Stimulated activated CD8-positive, alpha-beta memory T cell treated with anti-CD3 and anti-CD28 coated beads, Interleukin-12 subunit alpha, Interleukin-12 subunit beta, amount 100 ng/mL, for 1 hour (primary cell): ENCODE measurements around the gene KIFC3.
"Not testable (repeated sequence)": the region's sequence is repeated elsewhere in the genome, so short reads cannot be mapped to it uniquely, and the experiment has no call there.

ENCODE experiments used
- DNase-seq: peaks from one replicate; pipeline ENCODE4 v3.0.0-alpha.2; 2020; ENCODE audit warnings: low read depth

The KIFC3 gene

DNA sequence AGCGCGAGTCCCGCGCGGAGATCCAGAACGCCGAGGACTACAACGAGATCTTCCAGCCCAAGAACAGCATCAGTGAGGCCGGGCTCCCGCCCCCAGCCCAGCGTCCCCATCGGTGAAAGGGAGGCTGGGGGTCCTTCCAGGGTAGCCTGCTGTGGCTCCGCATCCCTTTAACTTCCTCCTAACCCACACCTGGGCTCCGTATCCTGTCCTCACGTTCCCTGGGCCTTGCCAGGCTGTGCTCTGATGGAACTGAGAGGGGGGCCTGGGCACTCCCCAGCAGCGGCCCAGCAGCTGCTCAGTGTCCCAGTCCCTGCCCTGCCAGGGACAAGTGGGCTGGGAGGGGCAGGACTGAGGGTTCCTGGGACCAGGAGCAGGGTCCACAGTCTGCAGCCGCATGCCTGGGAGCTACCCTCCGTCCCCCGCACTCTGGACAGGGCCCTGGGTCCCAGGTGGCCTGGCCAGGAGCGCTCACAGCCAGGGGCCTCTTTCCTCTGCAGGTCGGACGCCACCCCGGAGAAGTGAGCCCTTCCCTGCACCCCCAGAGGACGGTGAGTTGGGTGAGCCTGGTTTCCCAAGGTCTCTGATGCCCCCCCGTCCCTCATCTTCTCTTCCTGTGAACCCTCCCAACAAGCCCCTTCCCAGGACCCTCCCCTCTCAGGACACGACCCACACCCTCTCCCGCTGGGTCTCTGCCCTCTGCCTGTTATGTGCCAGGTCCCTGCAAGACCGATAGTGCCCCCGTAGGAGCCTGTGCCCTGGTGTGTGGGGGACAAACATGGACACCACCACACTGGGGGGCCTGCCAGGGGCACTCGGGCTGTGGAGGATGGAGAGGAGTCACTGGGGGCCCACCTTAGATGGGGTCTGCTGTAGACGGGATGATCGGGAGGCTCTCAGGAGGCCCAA lies 48.6 kb downstream of the KIFC3 start:
- DNase-seq: no peak

DNA sequence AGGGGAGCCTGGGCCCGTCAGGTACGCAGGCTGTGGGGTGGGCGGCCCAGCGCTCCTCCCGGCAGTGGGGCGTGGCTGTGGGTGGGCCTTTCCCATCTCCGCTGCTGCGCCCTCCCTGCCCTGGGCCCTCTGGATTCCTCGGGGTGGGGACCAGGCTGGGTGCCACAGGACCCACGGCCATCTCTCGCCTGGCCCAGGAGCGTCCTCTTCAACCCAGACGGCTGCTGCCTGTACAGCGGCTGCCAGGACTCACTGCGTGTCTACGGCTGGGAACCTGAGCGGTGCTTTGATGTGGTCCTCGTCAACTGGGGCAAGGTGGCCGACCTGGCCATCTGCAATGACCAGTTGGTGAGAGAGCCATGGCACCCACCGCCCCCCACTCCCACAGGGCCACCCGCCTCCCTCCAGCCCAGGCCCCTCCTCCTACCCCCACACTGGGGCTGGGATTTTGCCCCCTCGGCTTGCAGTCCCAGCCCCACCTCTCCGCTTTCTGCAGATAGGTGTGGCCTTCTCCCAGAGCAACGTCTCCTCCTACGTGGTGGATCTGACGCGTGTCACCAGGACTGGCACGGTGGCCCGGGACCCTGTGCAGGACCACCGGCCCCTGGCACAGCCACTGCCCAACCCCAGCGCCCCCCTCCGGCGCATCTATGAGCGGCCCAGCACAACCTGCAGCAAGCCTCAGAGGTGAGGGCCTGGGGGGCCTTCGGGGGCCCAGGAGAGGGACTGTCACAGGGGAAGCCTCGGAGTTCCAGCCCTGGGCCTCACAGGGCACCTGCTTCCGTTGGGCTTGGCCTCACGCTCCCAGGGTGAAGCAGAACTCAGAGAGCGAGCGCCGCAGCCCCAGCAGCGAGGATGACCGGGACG lies 49.5 kb downstream of the KIFC3 start:
- DNase-seq: no peak

DNA sequence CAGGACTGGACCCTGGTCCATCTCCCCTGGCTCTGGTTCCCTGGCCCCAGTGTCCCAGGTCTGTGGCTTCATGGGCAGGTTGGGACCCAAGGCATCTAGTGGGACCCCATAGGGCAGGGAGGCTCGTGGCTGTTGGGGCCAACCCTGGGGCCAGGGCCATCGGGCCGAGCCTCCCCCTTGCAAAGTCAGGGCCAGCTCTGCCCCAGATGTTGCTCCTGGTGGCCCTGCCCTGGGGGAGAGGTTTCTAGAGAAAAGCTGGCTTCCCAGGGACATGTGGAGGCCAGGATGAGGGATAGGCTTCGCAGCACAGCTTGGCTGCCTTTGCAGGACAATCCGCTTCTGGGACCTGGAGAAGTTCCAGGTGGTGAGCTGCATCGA lies 50.1 kb downstream of the KIFC3 start:
- DNase-seq: no peak

DNA sequence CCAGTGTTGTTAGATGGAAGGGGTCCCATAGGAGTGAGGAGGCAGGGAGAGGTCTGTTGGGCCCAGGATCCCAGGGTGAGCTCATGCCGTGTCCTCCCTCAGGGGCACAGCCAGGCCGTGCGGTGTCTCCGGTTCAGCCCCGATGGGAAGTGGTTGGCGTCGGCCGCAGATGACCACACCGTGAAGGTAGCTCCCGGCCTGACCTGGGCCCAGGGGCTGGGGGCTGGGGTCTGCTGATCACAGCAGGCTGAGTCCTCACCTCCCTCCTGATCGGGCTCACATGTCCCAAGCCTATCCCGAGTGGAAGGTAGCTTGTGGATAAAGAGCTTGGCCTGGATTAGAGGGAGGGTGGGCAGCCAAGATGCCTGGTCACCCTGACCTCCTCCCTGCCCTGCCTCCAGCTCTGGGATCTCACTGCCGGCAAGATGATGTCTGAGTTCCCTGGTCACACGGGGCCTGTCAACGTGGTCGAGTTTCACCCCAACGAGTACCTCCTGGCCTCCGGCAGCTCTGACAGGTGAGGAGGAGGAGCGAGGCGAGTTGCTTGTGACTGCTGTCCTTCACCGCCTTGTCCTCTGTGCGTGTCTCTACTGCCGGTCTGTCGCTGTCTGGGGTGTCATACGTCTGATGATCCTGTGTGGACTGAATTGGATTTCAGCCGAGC lies 50.6 kb downstream of the KIFC3 start:
- no peak for DNase-seq

DNA sequence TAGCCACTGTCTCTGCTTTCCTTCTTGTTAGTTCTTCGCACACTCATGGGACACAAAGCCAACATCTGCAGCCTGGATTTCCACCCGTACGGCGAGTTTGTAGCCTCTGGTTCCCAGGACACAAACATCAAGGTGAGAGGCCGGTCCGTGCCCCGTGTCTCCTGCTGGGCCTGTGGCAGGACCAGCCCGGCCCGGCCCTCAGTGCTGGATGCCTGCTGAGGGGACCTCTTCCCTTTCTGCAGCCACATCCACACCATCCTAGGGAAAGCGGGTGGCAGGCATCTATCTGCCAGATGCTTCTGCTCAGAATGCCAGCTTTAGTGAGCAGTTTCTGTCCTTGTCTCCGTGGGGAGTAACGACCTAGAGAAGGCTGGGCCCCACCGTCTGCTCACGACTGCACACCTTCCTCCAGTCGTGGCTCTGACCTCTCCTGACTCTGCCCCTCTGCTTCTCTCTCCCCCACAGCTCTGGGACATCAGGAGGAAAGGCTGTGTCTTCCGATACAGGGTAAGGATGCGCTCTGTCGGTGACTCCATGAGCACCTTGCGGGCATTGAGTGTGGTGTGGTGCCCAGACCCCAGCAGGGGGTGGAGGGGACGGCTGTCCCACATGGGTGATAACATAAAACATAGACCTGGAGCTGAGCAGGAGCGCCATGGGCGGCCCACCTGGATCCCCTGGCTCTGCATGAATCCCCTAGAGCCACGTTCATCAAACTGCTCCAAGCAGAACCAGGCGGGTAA lies 51.3 kb downstream of the KIFC3 start:
- no peak for DNase-seq

DNA sequence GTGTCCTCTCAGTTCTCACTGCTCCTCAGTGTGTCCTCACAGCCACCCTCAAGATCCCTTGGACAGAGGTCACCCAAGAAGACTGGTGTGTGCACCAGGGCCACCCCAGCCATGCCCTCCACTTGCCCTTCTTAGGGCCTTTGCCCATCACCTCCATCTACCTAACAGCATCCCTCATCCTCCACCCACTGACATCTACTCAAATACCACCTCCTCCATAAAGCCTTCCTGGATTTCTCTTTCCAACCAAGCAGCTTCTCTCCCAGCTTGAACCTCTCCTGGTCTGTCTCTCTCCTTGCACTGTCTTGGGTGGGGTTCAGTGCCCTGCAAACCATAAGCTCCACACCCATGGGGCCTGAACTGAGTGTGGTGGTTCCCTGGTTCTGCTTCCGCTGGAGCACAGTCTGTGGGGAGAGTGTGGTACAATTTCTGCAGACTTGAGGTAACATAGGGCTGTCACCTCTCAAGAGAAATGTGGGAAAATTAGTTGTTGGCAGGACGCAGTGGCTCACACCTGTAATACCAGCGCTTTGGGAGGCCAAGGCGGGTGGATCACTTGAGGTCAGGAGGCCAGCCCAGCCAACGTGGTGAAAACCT lies 52.3 kb downstream of the KIFC3 start:
- DNase-seq: no peak

DNA sequence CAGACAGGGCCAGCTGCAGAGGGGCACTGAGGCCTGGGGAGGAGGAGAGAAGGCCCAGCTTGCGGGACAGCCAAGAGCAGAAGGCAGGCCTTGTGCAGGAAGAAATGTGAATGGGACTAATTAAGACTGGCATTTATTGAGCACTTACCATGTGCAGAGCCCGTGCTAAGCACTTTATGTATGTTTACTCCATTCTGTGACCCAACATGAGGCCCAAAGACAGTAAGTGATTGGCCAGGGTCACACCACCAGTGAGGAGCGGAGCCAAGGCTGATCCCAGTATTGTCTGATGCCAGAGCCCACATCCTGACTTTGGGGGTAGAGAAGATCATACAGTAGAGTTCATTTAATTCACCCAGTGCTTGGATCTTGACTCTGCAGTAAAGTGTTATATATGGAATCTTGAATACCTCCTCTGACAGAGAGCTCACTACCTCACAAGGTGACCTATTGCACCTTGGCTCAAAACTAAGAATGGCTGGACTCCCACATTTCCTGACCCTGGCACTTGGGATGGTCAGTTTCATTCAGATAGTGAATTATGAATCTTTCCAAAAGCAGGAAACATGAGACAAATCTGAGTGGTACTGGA lies 53.1 kb downstream of the KIFC3 start:
- no peak for DNase-seq

DNA sequence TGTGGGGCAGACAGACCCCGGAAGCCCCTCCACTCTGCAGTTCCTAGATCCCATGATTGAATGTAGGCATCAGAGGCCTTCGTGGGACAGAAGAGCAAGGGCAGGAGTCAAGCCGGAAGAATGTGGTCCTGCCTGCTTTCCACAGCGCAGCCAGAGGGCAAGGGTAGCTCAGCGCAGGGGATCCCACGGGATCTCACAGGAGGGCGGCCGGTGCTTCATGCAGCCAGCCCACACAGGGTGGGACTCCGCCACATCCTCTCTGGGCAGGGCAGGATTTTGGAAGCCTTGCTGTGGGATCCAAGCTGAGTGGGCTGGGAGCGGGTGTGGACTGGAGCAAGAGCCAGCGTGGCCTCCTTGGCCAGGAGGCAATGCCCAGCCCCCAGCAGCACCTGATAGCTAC lies 53.7 kb downstream of the KIFC3 start:
- DNase-seq: no peak

DNA sequence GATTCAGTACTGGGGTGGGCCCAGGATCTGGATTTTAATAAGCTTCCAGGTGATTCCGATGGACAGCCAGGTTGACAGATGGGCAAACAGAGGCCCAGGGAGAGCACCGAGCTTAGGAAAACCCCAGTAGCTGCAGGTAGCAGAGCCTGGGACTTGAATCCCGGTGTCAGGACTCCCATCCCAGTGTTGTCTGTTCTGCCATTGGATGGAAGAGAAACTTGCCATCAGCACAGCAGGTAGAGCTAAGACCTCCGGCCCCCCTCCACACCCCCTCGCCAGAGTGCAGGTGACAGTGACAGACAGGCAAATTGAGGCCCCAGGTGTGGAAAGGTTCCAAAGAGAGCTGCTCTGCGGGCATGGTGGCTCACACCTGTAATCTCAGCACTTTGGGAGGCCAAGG lies 54.3 kb downstream of the KIFC3 start:
- no peak for DNase-seq

DNA sequence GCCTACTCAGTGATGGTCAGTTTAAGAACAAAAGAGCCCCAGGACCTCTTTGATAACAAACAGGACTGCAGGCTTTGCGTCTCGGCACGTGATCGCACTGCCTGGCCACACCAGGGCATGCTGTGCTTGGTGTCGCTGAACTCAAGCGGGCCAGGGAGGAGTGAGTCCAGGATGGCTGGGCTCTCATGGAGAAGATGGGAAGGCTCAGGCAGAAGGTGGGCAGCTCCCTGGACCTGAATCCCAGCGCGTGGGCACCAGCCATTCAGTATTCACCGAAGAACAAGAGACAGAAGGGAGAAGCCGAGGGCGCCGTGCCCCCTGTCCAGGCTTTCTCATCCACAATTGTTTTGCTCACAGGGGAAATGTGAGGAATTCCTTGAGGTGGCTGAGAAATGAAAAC lies 54.8 kb downstream of the KIFC3 start:
- DNase-seq: no peak

DNA sequence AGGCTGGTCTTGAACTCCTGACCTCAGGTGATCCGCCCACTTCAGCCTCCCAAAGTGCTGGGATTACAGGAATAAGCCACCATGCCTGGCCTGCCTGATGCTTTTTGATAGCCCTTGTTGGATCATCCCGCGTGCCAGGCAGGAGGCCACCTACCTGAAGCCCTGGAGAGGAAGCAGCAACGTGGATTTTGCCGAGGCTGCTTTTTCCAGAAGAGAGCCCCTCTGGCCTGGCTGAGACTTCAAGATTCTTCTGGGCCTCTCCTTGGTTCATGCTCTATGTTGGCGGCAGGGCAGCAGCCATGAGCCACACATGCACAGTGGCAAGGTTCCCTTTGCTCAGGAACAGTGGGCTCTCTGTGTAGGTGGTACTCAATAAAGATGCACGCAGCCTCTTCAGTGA lies 55.2 kb downstream of the KIFC3 start:
- no peak for DNase-seq

DNA sequence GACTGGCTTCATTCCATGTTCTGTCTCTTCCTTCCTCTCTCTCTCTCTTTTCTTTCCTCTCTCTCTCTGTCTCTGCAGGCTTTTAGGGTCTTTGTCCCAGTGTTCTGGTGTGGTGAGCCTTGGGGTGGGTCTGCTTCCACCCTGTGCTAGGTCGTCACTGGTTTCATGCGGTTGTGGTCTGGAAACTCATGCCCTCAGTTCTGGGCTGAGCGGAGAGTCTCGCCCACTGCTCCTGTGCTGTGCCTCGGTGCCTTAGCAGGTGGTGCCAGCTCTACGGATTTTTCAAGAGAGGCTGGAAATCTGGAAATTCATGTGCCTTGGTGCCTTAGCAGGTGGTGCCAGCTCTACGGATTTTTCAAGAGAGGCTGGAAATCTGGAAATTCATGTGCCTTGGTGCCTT lies 56.0 kb downstream of the KIFC3 start:
- not testable (repeated sequence) for DNase-seq

DNA sequence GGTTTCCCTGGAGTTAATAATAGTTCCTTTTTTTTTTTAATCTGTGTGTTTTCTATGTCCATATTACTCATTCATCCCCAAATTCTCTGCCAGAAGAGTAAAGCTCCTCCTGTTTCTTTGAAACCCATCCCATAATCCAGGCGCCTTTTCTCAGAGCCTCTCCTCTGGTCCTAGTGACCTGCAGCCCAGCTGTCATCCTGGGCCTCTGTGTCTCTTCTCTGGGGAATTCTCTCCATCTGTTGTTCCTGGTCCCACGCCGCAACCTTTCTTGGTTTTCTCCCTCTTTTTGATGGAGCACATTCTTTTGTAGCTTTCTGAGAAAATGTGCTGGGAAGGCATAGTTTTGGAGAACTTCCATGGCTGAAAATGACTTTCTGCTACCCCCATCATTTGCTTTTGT lies 56.5 kb downstream of the KIFC3 start:
- DNase-seq: no peak

DNA sequence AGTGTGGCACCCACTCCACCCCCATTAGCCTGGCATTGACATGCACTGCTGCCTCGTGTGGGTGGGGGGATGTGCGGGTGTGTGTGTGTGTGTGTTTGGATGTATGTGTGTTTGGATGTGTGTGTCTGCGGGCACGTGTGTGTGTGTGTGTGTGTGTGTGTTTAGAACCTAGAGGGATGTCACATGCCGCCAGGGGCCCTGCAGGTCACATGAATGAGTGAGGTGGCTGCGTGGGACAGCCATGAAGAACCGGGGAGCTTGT lies 57.7 kb downstream of the KIFC3 start:
- no peak for DNase-seq

DNA sequence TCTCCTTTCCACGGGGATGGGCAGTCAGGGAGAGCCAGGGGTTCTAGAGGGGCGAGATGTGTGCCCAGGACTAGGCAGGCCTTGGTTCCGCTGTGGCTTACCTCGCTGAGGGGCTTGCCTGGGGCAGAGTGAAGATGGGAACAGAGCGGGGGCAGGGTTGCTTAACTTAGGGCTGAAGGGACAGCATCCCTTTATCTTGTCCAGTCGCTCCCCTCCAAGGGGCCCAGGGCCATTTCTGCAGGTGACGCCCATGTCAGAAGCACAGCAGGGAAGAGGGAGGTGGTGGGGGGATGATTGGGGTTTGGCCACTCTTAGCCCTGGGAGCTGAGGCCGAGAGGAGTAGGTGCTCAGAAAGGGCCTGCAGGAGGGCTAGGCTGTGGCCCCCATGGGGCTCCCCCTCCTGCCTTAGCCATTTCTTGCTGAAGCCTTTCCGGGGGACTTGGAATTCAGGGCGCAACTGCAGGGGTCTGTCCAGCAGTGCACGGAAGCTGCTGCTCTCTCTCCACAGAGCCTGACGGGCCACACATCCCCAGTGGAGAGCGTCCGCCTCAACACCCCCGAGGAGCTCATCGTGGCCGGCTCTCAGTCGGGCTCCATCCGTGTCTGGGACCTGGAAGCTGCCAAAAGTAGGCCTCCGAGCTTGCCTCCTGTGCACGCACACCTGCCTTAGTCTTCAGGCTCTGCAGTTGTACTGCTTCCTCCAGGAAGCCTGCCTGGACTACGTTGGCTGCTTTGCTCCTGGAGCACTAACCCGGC lies 58.2 kb downstream of the KIFC3 start:
- DNase-seq: no peak

DNA sequence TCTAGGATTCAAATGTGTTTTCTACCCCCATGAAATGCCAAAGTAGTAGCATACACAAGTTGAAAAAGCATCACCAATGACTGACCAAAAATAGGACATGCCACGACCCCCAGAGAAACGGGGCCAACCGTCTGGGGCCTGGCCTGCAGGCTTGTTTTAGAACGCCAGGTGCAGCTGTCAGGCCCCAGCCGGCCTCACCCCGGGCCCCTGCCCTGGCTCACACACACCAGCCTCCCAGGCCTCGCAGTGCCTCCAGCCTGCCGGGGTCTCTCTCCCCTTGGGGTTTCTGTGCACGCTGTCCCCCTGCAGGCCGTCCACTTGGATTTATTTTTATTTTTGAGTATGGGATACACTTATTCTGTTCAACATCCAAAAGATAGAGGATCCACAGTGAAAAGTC lies 58.8 kb downstream of the KIFC3 start:
- DNase-seq: no peak

DNA sequence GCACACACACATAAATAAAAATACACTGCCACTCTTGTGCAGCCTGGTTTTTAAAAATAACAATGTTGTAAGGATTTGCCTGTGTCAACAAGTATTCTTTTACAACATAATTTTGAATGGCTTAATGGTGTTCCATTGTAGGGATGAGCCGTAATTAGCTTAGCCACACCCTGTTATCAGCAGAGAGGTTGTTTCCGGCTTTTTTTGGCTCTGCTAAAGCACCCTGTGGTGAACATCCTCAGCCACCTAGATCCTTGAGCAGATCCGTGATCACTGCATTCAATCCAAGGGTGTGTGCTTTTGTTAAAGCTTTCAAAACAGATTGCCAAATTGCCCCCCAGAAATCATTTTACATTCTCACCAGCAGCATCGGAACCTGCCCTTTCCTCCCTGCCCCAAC lies 59.7 kb downstream of the KIFC3 start:
- no peak for DNase-seq

DNA sequence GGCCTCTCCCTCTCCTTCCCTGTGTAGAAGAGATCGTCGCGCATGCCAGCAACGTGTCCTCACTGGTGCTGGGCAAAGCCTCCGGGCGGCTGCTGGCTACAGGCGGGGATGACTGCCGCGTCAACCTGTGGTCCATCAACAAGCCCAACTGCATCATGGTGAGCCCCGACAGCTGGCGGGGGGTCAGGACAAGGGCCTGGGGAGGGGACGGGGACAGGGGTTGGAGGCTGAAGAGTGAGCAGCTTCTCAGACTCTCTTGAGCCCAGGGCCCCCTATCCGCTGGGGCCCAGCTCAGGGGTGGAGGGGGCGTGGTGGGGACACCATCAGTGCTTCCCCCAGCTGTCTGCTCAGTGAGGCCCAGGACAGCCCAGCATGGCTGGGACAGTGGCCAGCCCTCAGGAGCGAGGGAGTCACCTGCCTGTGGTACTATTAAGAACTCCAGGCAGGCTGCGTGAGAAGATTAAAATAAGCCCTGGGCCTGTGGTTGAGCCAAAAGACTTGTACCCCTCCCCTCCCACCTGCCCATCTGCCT lies 60.6 kb downstream of the KIFC3 start:
- DNase-seq: no peak

DNA sequence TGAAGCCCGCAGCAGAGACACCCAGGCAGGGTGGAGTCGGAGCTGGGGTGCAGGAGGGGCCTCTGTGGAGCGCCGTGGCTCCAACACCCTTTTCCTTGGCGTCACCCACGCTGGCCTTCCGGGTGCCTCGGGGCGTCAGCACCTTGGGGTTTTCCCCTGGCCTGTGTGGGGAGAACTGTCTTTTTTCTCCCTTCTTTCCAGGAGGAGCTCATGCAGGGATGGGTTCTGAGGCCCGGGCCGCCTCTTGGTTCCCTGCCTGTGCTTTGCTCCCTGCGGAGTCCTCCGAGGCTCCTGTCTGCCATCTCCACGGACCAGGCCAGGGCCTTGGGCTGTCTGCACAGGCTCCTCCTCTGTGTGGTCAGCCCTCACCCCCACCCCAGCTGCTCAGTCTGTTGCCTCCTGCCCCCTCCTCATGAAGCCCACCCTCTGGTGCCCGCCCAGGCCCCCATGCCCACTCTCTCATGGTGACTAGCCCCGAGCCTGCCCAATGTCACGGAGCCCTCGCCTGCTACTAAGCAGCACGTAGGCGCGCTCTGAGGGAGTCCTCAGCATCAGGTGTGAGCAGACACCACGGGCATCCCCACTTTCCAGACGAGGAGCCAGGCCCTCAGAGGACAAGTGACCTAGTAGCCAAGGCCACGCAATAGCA lies 61.7 kb downstream of the KIFC3 start:
- DNase-seq: no peak
